OCI-M1 (cell line): ENCODE data around the gene ACP6.
"Not testable (repeated sequence)": the region's sequence is repeated elsewhere in the genome, so short reads cannot be mapped to it uniquely, and the experiment has no call there.

Experiments used
- DNase-seq: peaks from one replicate; lab custom pipeline; 2025; lab: John Stamatoyannopoulos, UW

Gene ACP6

DNA sequence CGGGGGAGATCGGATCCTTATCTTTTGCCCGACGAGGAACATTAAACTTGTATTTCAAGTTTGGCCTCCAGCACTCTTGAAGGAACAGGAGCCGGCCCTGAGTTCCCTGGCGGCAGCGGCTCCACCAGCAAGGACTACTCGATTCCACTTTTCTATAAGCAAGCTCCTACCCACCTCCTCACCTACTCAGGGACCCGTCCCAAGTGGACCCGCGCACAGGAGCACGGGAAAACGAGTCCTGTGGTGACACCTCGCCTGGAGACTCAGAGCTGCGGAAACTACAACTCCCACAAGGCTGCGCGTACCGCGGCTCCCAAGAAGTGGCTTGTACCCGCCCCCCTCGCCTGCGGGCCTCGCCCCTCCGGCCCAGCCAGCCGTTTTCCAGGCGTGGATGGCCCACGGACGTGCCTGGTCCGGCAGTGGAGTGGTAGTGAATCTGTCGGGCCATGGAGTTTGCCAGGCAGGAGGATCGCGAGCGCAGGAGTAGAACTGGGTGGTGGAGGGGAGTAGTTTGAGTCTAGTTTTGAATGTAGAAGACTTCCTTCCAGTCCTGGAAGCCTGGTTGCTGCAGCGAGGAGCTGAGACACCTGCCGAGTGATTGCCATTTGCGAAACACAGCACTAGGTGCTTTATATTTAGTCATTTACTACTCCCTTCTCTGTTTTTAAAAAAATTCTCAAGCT is at the start of gene ACP6:
ACP6 (minus strand) TSS at position 206 of the 683 bp plus-strand sequence. CDS start 476 bp downstream, outside the sequence.
- DNase-seq, result peak; percentile 98

DNA sequence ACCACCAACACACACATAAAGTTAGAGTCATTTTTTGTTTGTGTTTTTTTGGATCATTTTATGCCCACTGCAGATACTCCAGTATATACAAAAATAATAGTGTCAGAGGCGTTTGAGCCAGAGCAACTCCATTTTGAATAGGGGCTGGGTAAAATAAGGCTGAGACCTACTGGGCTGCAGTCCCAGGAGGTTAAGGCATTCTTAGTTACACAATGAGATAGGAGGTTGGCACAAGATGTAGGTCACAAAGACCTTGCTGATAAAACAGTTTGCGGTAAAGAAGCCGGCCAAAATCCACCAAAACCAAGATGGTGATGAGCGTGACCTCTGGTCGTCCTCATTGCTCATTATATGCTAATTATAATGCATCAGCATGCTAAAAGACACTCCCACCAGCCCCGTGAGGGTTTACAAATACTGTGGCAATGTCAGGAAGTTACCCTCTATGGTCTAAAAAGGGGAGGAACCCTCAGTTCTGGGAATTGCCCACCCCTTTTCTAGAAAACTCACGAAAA is 49.4 kb upstream of the ACP6 start:
- DNase-seq, result peak; percentile 77

DNA sequence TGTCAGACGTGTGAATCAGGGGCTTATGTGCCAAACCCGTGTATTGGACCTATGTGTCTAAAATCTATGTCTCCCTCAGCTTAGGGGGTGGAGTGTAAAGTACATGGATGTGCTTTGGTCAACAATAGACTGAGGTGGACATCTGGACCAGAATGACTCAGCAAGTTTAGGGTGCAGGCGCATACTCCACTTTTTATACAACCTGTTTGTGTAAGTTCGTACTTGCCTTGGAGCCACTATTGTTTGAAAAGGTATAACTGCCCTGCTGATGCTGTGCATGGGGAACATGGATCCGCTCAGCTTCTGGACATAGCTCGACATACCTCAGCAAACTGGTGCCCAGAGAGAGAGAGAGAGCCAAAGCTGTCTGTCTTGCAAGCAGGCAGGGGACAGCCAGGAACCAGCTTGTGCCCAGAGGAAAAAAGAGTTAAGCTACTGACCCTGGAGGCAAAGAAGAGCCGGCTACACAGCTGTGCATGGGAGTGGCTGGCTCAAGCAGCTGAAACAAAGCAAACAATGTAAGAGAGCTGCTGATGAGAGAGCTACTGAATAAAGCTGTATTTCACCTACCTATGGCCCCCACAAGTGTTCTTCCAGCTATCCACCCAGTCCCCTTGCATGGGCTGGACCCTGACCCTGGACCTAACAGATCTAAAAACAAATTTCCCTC is 48.8 kb upstream of the ACP6 start:
- peak; percentile 18 for DNase-seq

DNA sequence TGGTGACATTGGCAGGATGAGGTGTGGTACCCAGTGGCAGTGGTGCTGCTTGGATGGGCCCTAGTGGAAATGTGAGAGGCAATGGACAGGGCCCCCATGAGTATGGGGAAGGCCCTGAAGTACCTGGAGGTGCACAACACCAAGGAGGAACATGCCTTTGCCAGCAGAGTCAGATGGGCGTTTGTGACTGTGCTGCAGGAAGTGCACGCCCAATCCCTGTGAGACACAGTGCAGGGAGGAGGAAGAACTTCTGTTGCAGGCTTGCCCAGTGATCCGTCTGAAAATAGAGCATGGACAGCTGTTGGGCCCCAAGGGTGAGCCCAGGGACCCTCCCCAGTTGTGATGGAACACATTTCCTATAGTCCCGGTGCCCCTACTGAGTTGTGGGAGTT is 47.4 kb upstream of the ACP6 start:
- no peak for DNase-seq

DNA sequence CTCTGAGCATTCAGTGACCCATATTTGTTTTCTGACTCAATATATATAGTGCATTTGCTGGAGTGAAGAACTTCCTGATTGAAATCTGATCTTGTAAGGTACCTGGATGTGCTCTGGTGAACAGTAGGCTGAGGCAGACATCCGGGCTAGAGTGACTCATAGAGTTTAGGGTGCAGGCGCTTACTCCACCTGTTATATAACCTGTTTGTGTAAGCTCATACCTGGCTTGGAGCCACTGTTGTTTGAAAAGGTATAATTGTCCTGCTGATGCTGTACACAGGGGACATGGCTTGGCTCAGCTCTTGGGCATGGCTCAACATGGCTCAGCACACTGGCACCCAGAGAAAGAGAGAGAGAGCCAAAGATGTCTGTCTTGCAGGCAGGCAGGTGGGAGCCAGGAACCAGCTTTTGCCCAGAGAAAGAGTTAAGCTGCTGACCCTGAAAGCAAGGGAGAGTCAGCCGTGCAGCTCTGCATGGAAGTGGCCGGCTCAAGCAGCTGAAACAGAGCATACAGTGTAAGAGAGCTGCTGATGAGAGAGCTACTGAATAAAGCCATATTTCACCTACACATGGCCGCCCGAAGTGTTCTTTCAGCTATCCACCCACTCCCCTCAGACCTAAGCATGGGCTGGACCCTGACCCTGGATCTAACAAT is 46.9 kb upstream of the ACP6 start:
- DNase-seq, result no peak

DNA sequence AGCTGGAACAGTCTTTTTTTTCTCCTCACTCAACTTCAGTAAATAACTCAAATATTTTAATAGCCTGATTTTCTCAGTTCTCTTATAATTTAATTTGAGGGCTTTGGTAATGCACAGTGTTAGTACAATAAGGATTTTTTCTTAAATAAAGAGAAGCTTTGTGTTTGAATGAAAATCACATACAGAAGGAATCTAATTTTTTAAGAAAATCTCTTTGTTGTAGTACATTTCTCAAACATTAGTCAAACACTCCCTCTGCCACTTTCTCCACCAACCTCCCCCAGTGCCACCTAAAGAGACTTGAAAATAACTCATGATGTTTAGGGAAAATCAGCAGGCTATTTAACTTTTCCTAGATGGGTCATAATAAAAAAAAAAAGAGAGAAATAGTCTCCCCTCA is 42.3 kb upstream of the ACP6 start:
- no peak for DNase-seq

DNA sequence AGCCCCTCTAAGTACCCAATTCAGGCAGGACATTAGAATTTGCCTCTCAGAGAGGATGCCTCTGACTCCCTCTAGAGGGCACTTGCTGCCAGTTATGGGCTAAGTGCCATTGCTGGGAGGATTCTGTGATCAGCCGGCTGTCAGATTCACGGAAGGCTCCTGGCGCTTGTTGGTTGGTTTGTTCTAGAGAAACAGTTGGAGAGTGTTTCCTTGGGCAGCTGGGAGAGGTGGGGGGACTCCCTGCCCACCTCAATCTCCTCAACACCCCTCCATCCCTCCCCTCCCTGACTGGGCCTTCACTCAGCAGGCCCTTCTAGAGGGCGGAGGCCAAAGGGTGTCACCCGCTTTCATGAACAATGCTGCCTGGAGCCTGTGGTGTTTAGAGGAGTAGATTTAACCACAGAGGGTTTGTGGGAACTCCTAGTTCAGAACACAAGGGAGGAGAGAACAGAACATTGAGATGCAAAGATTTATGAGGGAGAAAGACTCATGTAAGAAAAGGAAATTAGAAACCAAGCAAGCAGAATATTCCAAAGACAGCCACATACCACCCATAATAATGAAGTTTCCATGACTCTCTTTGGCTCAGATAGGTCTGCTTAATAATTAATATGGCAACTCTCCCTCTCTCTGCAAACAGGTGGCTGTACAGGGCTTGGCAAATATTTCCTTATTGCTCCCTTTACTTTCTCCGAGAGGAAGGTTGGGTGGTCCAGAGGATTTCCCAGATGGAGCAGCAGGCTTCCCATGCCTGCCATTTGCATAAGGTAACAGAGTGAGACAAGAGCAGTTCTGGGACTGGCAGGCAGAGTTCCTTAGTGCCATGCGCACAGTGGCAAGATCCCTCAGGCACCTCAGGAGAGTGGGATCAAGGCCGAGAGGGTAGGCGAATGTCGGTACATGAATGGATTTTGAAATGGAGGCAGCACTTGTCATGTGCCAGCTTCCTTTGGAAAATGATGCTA is 30.0 kb upstream of the ACP6 start:
- DNase-seq, result peak; percentile 84

DNA sequence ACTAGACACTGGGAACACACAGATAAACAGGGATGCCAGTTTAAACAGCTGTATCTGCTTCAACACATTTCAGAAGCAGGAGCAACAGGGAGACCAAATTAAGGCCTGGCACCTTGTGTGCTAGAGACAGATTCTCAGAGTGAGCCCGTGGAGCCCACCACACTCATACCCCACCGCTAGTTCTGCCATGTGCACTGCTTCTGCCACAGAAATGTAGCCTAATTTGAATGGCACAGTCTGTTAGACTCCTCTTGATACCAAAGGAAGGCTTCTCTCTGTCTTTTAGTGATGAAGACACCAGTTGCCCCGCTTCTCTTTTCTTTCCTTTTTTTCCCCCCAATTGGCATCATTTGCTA is 29.3 kb upstream of the ACP6 start:
- no peak for DNase-seq

DNA sequence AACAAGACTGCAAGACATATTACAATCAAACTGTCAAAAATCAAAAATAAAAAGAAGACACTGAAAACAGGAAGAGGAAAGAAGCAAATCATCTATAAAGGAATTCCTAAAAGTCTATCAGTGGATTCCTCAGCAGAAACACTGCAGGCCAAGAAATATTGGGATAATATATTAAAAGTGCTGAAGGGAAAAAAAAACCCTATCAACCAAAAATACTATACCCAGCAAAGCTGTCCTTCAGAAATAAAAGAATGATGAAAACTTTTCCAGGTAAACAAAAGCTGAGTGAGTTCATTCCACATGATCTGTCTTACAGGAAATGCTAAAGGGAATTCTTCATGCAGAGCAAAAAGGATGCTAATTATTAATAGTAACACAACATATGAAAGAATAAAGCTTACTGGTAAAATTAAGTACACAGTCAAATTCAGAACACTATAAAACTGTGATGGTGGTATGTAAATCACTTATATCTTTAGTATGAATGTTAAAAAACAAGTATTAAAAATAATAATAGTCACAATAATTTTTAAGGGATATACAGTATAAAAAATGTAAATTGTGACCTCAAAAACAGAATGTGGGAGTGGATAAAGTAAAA is 12.9 kb upstream of the ACP6 start:
- no peak for DNase-seq

DNA sequence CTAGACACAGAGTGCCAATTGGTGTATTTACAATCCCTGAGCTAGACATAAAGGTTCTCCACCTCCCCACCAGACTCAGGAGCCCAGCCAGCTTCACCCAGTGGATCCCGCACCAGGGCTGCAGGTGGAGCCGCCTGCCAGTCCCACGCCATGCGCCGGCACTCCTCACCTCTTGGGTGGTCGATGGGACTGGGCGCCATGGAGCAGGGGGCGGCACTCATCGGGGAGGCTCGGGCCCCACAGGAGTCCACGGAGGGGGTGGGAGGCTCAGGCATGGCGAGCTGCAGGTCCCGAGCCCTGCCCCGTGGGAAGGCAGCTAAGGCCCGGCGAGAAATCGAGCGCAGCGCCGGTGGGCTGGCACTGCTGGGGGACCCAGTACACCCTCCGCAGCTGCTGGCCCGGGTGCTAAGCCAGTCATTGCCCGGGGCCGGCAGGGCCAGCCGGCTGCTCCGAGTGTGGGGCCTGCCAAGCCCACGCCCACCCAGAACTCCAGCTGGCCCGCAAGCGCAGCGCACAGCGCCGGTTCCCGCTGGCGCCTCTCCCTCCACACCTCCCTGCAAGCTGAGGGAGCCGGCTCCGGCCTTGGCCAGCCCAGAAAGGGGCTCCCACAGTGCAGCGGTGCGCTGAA is 10.4 kb upstream of the ACP6 start:
- not testable (repeated sequence) for DNase-seq

DNA sequence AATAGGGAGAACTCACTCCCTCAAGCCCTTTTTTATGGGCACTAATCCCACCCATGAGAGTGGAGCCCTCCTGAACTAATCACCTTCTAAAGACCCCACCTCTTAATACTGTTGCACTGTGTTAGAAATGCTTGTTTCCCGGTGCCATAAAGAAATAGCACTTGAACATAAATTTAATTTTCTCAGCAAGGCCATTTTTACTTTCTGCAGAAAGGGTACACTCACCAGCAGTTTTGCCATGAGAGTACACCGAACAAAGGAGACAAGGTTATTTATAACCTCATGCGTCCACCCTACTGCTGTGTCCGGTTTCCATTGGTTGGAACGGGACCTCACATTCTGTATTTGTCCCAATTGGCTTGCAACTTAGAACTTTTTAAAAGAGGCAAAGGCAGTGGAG is 7.4 kb upstream of the ACP6 start:
- DNase-seq, result not testable (repeated sequence)

DNA sequence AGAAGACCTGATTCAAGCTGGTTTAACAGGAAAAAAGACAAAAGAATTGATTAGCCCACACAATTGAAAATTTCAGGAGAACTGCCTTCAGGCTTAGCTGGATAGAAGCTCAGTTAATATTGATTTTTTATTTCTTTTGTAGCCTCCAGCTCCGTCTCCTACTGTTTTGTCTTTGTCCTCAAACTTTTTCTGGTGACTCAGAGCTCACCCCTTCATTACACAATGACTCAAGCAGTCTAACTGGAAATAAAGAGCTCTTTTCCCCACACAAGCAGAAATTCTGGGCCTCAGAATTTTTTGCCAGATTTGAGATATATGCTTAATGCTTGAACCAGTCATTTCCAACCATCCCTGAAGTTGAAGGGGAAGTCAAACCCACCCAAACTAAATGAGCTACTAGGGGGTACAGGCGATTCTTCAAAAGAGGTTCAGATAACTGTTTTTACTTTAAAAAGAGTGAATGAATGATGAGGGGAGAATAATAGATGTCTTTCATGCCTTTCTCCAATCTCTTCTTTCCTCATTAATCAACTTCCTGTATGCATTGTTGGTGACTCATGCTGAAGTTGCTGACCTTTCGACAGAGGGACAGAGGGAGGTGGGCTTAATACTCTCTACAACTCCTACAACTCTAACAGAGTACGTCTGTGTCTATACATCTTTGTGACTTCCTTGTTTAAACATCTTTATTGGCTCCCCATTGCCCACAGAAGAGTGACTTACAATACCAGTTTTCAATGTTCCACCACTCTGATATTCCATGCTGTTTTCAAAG is 6.2 kb upstream of the ACP6 start:
- no peak for DNase-seq

DNA sequence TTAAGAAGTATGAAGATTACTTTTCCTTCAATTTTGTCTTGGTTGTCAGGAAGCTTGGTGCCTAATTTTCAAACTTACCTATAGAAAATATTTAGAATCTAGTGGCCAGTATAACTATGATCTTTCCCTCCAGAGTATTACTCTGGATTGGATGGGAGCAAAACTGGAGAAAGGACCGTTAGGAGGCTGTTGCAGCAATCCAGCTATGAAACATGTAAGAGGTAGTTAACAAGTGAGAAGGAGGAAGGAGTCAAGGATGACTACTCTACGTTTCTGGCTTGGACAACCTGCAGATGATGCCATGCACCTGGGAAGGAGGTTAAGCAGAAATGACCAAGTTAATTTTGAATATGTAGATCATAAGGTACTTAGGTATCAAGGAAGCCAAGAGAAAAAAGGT is 3.5 kb upstream of the ACP6 start:
- DNase-seq, result no peak

DNA sequence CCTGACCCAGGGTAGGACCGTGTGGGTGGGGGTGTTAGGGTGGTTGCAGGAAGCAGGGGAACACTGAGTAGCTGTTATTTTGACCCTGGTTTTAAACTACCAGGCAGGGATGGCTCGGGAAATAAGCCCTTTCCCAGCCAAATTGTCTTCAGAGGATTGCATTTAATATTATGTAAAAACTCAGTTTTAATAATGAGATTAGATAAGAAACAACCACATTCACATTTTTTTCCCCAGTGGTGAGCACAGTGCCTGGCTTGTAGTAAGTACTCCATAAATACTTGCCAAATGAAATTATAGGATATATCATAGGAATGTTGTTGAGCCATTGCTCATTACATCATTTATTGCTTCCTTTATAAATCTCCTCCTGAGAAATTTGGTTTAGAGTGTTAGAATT is 3.1 kb upstream of the ACP6 start:
- DNase-seq, result no peak

DNA sequence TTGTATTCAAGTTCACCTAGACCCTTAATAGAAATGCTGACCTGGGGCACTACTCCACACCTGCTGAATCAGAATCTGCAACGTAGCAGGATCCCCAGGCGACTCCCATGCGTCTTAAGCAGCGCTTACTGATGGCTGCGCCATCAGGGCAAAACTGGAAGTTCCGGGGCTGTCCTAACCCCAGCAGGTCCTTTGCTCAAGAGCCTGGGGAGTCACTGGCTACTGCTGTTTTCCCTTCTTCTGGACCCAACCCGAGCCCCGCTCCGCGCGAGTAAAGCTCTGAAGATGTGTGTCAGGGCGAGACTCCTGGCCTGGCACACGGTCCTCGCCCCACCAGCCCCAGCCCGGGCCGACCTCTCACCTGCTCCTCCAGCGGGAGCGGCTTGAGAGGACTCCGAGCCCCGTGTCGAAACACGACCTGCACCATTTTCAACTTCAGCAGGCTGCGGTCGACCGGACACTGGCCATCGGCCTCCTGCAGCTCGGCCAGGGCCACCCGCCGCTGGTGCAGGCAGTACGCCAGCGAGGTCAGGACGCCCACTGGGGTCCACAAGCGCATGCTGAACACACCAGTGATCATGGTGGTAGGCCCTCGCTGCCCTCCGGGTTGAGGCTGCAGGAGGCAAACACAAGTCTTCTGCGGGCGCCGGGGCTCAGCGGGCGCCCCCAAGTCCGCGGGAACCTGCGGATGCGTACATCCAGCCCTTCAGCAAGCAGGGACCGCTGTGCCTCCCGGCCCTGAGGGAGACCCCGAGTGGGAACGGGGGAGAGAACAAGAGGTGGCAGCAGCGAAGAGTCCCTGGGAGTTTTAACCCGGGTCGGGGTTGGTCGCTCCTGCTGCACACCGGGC is 630 bp downstream of the ACP6 start:
- peak; percentile 76 for DNase-seq

DNA sequence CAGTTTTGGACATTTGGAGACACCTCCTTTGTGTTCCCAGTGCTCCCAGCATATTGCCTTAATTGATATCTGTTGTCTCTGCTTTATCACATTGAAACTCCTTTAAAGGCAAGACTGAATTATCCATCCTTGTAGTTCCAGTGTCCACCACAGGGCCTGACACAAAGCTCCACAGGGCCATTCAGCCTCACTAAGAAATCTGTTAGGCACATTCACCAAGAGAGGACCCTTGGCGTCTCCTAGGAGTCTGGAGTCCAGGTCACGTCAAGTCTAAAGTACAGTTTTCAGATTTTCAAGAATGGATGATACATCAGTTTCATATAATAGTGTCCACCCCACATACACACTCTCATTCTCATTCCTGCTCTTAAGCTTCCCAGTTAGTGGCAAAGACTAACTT is 4.8 kb downstream of the ACP6 start:
- DNase-seq, result peak; percentile 47

DNA sequence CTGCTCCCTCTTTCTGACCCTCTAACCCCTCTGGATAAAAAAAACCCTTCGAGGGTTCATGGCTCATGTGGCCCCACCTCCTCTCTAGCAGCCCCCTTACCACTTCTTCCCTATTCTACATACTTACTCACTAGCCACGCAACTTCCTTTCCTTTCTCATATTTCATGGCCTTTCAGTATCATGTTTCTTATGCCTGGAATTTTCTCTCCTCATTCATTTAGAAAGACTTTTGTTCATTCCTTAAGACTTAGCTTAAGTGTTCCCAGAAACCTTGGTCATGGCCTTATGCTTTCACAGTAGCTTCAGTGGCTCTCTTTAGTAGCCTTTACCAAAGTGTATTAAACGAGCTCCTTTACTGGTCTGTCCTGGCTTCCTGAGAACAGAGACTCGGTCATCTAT is 6.1 kb downstream of the ACP6 start:
- no peak for DNase-seq

DNA sequence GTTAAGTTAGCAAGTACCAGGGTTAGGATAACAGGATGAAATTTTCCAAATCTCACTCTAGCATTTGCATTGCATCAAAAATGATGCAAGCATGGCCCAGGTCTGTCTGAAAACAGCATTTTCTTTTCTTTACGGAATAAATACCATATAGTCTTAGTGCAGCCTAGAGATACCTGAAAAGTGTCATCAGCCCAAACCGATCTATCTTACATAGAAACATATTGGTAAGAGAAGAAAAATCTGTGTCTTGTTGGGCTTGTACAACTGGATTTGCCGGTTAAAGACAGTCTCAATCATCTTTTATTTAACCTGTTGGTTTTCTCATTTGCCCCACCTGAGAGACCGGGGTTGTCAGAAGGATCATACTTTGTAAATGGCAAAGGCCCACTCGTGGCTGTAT is 15.8 kb downstream of the ACP6 start:
- DNase-seq, result no peak

DNA sequence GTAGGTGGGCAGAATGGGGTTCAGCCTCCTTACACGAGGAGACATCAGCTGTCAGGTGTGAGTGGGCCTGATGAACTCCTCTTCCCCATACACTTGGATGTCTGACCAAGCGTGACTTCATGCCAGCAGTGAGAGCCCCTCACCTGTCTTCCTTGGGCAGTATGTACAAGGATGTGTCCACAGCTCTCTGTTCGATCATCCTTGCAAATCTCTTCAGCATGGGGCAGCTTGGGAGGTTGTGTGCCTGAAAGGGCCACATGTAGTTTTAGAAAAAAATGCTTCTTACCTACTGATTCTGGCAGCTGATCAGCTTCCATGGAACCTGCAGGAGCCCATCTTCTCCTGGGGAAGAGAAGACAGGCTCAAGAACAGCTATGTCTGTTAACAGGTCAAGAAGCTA is 18.0 kb downstream of the ACP6 start:
- no peak for DNase-seq
